EL (cell line): ENCODE measurements around the gene SSTR3.

ENCODE experiments used
- DNase-seq: peaks from one replicate; pipeline ENCODE4 v3.0.0-alpha.2; 2016

The SSTR3 gene

DNA sequence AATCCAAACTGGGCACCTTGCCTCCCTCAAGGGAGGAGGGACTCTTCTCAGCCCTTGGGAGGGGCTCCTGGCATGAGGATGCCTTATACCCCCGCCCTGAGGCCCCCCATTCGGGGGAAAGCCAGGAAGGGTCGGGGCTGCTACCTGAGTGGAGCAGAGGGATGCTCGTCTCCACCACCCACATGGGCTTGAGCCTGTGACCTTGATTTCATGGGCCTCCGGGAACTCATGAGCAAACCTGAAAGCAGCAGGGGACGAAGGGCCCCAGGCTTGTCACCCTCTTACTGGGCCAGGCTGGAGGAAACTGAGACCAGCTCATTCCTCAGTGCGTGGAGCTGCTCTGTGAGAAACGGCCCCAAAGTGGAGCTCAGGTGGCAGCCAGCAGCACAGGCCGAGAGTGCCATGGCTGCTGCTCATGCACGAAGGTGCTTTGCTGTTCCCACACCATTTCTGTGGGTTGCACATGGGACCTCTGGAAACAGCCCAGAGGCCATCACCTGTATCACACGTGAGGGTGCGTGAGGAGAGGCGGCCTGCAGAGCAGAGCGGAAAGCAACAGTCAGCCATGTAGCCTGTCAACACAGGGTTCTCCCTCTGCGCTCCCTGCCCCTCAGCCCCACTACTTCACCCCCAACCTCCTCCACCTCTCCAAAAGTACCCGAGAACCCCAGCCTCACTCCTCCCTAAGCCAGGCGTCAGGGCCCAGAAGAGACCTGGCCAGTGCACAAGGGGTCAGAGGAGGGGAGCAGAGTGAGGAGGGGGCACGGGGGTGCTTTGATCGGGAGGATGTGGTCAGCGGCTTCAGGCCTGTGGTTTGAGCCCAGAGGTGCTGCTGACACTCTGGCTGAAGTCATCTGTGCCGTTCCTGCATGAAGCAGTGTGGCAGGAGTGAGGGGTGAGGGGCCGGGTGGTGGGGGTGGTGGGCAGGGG lies 48.4 kb downstream of the SSTR3 start:
- no peak for DNase-seq

DNA sequence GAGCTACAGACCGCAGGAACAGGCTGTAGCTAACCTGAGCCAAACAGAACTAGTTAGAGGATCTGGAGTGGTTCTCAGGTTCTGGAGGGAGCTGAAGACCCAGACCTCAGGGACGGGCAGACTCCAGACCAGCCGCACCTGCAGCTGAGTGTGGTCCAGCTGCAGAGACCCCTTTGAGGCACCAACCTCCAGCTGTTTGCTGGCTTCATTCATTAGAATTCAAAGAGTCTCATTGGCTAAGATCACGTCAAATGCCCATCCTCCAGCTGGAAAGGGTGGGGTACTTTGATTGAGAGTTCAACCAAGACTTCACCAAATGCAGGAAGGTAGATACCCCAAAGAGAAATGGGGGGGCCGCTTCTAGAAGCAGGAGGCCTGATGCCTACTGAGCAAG lies 49.2 kb downstream of the SSTR3 start:
- DNase-seq = no peak

DNA sequence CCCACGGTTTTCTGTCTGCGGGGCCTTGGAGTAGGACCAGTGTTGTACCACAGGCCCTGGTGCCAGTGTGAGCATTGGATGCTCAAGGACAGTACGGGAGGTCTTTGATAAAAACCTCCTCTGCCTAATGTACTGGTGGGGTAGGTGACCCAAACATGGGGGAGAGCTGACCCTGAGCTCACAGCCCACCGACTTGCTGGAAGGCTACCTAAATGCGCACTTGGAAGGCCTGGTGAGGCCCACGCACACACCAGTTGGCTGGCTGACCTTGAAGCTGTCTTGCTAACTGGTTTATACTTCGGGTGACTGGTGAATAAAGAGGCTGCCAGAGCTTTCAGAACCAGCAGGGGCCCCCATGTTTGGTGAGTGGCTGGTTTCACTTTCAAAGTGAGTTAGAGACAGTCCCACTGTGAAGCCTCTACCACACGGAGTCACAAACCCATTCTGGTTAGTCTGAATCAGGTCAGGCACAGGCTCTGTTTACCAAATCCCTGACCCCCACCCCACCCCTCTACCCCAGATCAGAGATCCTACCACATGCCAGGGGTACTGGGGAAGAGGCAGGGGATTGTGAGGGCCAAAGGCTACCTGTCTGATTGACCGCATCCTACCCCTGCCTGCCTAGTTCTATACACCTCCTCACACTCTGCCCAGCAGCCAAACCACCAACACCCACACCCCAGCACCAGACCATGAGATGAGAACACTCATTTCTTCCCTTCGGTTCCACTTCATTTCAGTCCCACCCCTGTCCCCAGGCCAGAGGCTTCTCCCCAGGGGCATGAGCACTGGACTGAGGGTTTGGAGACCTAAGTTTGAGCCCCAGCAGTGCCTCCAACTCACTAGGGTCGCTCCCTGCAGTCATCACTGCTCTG lies 49.8 kb downstream of the SSTR3 start:
- DNase-seq = no peak

DNA sequence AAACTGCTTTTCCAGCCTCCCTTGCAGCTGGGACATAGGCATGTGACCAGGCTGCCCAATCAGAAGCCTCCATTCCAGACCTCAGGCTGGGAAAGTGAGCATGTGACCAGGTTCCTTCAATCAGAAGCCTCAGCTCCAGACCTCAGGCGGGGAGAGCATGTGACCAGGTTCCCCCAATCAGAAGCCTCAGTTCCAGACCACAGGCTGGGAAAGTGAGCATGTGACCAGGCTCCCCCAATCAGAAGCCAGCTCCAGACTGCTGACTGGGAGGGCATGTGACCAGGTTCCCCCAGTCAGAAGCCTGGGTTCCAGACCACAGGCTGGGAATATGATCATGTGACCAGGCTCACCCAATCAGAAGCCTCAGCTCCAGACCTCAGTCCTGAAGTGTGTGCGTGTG lies 50.8 kb downstream of the SSTR3 start:
- DNase-seq = peak; percentile 20

DNA sequence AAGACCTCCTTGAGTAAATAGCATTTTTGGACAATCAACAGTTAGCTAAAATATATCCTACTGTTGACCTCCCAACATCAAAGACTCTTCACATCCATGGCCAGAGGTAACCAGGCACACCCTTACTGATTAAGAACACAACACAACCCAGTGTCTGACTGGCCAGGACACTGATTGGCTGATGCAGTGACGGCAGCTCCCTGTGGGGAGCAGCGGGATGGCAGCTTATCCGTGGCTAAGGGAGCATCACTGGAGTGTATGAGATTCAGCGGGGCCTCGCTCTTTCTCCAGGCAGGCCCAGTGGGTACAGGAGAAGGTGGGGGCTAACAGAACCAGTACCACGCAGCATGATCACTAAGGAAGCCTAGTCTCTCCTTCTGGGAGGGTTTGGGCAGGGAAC lies 52.2 kb downstream of the SSTR3 start:
- no peak for DNase-seq

DNA sequence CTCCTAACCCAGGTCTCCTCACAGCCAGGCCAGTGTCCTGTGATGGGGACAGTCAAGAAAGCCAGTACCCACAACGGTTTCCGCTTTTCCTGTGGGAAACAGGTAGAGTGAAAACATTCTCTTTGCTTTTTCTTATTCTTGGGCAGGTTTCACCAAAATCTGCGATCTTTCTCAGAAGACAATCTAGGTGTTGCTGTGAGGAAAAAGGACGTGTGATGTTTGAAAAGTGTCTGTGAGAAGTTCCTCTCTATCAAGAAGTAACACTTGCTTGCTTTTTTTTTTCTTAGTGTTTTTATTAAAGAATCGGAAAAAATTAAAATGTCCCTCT lies 53.4 kb downstream of the SSTR3 start:
- no peak for DNase-seq

DNA sequence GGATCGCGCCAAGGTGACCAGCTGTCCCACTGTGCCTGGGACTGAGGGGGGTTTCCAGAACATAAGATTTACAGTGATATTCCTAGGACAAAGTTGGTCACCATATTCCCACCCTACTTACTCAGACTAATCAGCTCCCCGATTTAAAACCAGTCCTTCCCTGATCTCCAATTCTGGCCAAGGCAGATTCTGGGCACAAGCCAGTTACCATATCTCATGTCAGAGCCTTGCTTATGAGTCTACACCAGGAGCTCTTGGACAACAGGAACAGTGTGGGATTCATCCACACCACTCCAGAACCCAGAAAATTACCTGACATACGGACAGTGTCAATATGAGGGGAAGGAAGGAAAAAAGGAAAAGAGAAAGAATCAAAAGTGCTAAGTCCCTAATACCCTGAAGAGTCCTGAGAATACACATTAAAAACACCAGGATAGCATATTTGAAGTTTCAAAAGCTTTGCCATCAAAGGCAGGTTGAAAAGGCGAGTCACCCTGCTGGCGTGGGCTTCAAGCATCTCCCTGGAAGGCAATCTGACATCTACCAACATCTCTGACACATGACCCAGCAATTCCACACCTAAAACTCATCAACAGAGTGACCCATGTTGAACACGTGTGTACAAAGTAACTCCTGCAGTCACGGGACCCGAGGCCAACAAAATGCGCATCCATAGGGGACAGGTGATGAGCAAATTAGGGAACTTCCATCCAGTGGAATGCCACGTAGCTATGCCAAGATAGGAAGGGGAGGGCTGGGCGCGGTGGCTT lies 54.6 kb downstream of the SSTR3 start:
- peak; percentile 41 for DNase-seq

DNA sequence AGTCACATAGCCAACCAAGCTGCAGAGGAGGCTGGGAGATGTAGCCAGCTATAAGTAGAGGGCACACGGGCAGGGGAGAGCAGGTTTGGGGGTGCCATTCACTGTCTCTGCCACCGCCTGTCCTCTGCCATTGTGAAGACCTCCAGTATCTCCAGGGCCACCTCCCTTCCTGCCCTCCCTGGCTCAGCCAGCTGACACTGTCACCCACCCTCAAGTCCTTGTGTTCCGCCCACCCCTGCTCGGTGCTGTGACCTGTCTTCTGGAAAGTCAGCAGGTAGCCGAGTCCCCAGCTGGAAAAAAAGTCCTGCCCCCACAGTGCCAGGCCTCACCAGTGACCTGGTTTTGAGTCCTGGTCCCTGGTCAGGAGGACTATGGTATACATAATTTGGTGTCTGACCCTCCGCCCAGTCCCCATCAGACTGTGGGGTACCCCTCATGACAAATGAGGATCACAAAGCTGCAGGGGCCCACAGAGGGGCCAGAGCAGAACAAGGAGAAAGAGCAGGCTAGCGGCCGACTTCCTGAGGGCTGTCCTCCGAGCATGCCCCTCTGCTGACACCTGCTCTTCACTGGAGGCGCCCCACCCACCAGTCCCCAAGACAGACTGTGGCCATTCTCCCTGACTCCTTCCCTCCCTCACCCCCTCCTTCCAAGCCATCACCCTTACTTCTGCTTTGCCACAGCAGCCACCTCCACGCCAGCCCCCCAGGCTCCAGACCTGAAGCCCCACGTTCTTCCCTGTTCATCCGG lies 55.4 kb downstream of the SSTR3 start:
- DNase-seq = no peak

DNA sequence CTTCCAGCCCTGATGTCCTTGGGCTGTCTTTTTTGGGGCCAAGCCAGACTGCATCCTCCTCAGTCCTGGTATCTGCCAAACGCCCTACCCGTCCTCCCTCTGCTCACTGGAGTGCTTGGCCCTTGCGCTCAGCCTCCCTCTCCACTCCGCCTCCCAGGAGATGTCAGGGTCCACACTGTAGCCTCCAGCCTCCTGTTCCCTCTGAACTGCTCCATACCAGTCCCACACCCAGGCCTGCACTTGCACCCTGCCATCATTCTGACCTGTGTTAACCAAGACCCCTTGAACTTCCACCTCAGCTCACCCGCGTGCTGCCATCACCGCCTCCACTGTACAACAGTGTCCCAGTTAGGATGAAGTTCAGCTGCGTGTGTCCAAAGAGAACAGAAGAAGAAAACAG lies 56.3 kb downstream of the SSTR3 start:
- DNase-seq = no peak

DNA sequence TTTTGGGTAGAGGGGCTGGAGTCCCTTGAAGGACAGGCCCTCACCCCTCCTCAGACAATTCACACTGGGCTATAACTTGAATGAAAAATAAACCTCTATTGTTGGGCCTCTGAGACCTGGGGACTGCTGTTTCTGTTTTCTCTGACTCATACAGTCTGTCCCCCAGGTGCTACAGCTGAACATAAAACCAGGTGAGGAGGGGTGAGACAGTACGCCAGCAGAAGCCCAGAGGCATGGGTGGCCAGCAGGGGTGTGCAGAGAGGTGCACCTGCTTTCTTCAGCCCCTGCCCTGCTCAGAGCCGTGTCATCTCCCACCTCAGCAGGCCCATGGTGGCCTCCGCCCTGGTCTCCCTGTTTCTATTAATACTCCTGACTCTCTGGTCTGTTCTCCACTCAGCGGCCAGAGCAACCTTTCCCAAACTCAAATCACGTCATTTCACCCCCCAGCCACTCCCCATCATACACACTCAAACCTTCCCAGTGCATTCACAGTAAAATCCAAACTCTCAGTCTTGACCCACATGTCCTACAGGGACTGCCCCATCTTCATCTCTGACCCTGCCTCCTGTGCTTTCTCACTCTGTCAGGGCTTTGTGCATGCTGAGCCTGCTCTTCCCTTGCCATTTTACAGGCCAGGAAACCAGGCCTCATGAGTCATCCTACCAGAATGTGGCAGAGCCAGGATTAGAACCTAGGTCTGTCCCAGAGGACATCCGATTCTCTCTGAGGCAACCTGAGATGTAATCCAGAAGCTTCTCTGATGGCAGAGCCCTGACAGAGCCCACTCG lies 57.2 kb downstream of the SSTR3 start:
- peak; percentile 33 for DNase-seq
